C4-2B (cell line): ENCODE measurements around the gene ARGLU1.

Source experiments
- CTCF ChIP-seq: fragments of 450-650 bp; conservative IDR thresholded peaks from 2 replicates; pipeline ENCODE4 v1.5.1; 2017; ENCODE audit warnings: mild to moderate bottlenecking
- ZFX ChIP-seq: fragments of 450-650 bp; IDR thresholded peaks from 2 replicates; pipeline ENCODE4 v1.6.1; 2017

GRCh38 chr13:106523576-106523975 is 44.4 kb downstream of the ARGLU1 start:
- TF ChIP-seq CTCF, result no peak
- no peak for TF ChIP-seq ZFX
